Fibroblast of lung (primary cell): ENCODE measurements around the gene LCAT.

Experiments used
- EZH2 ChIP-seq: IDR thresholded peaks from 2 replicates; pipeline ENCODE4 v1.5.1; 2012; ENCODE audit warnings: low read length, control low read depth, mild to moderate bottlenecking; ENCODE audit errors: missing control alignments
- TF ChIP-seq, protein P1 (sequence below), 2 donors: IDR thresholded peaks in 1 of 2; conservative IDR thresholded peaks in 1 of 2; 1 replicate in 1 of 2; 2 replicates in 1 of 2; pipeline ENCODE4 v1.5.1; 2011 to 2012; ENCODE audit warnings: low read length in 2 of 2, control low read depth in 1 of 2, inconsistent platforms in 1 of 2, low read depth in 1 of 2, mild to moderate bottlenecking in 1 of 2

- TF ChIP-seq, protein P1, sequence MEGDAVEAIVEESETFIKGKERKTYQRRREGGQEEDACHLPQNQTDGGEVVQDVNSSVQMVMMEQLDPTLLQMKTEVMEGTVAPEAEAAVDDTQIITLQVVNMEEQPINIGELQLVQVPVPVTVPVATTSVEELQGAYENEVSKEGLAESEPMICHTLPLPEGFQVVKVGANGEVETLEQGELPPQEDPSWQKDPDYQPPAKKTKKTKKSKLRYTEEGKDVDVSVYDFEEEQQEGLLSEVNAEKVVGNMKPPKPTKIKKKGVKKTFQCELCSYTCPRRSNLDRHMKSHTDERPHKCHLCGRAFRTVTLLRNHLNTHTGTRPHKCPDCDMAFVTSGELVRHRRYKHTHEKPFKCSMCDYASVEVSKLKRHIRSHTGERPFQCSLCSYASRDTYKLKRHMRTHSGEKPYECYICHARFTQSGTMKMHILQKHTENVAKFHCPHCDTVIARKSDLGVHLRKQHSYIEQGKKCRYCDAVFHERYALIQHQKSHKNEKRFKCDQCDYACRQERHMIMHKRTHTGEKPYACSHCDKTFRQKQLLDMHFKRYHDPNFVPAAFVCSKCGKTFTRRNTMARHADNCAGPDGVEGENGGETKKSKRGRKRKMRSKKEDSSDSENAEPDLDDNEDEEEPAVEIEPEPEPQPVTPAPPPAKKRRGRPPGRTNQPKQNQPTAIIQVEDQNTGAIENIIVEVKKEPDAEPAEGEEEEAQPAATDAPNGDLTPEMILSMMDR (conservative IDR thresholded peaks at IDR 0.05 in 1 of 2, IDR thresholded peaks at IDR 0.05 in 1 of 2; ENCODE audit: low read depth in 1 of 2, low read length in 2 of 2): no peak
- TF ChIP-seq EZH2: no peak
Measured at GRCh38 chr16:67935101-67935401, 8.9 kb downstream of the LCAT start.
